K562 (cell line): Measurements from ENCODE around the gene RING1. TPM values are rescaled to one million over a fixed set of nuclear protein-coding genes. Genes with fewer than 3 reads are reported as not detected.

Experiments used
- DNMT1 ChIP-seq: fragments of 450-650 bp; IDR thresholded peaks from 2 replicates; pipeline ENCODE4 v1.6.1; 2016; ENCODE audit warnings: antibody characterized with exemption, mild to moderate bottlenecking
- FOXM1 ChIP-seq, 2 experiments: fragments of 450-650 bp in 1 of 2; sonication (generic) in 1 of 2; formaldehyde crosslinking in 1 of 2; IDR thresholded peaks; 2 replicates each; pipeline versions ENCODE4 v1.6.1 to v1.9.0; 2017 to 2022; ENCODE audit warnings: low read depth in 2 of 2, mild to moderate bottlenecking in 2 of 2, missing genetic modification reagents in 1 of 2, moderate library complexity in 1 of 2
- FUS ChIP-seq: fragments of 200-400 bp; formaldehyde crosslinking; optimal IDR thresholded peaks from 2 replicates; pipeline ENCODE3; 2017; ENCODE audit warnings: low read depth, low read length
- GABPB1 ChIP-seq: sonication (generic); formaldehyde crosslinking; IDR thresholded peaks from 2 replicates; pipeline ENCODE4 v1.8.0; 2022; ENCODE audit warnings: mild to moderate bottlenecking, missing genetic modification reagents
- HDGF ChIP-seq: fragments of 450-650 bp; IDR thresholded peaks from 2 replicates; pipeline ENCODE4 v1.6.1; 2016
- KLF16 ChIP-seq: IDR thresholded peaks from 2 replicates; pipeline ENCODE4 v1.6.1; 2016; ENCODE audit warnings: antibody characterized with exemption
- NR0B1 ChIP-seq: fragments of 450-650 bp; IDR thresholded peaks from one replicate; pipeline ENCODE4 v1.6.1; 2018; ENCODE audit warnings: mild to moderate bottlenecking, moderate library complexity; ENCODE audit not compliant: partially characterized antibody
- PBX2 ChIP-seq, 2 experiments: IDR thresholded peaks in 1 of 2; conservative IDR thresholded peaks in 1 of 2; 2 replicates each; pipeline ENCODE4 v1.6.1; 2016; ENCODE audit warnings: low read depth in 2 of 2, mild to moderate bottlenecking in 1 of 2, missing compliant biosample characterization in 1 of 2, missing genetic modification characterization in 1 of 2, moderate library complexity in 1 of 2
- TARDBP ChIP-seq: fragments of 450-650 bp; IDR thresholded peaks from 2 replicates; pipeline ENCODE4 v1.6.1; 2016
- ZHX1 ChIP-seq: fragments of 150-350 bp; conservative IDR thresholded peaks from 2 replicates; pipeline ENCODE4 v1.6.1; 2014; ENCODE audit warnings: low read length
- ZNF124 ChIP-seq: sonication (generic); formaldehyde crosslinking; IDR thresholded peaks from 2 replicates; pipeline ENCODE4 v1.8.1; 2022; ENCODE audit warnings: missing genetic modification reagents
- ZNF24 ChIP-seq: fragments of 450-650 bp; IDR thresholded peaks from 2 replicates; pipeline ENCODE4 v1.6.1; 2016
- ZNF311 ChIP-seq: fragments of 250-450 bp; sonication (Bioruptor Pico); IDR thresholded peaks from 2 replicates; pipeline ENCODE4 v1.4.0; 2020; ENCODE audit warnings: mild to moderate bottlenecking, moderate library complexity
- ZNF324 ChIP-seq: fragments of 250-450 bp; sonication (Bioruptor Pico); IDR thresholded peaks from 2 replicates; pipeline ENCODE4 v1.4.0; 2020; ENCODE audit warnings: mild to moderate bottlenecking
- ZNF436 ChIP-seq: fragments of 250-450, 450-650 bp; sonication (Bioruptor Pico); formaldehyde crosslinking; IDR thresholded peaks from 2 replicates; pipeline ENCODE4 v1.7.0; 2020; ENCODE audit warnings: mild to moderate bottlenecking
- ZNF639 ChIP-seq, 2 experiments: fragments of 200-800 bp in 1 of 2; sonication (Bioruptor generic) in 1 of 2; sonication (generic) in 1 of 2; formaldehyde crosslinking in 1 of 2; IDR thresholded peaks in 1 of 2; conservative IDR thresholded peaks in 1 of 2; 2 replicates each; pipeline versions ENCODE4 v1.5.0 to v1.6.1; 2016 to 2020; ENCODE audit warnings: missing compliant biosample characterization in 1 of 2, missing genetic modification characterization in 1 of 2, missing genetic modification reagents in 1 of 2
- ZNF707 ChIP-seq: fragments of 250-450 bp; sonication (Bioruptor Pico); conservative IDR thresholded peaks from 2 replicates; pipeline ENCODE4 v1.8.0; 2022; ENCODE audit warnings: inconsistent platforms, mild to moderate bottlenecking, moderate library complexity
- polyA plus RNA-seq, 8 experiments: library from polyadenylated mRNA; depleted of rRNA in 4 of 8; stranded (reverse) in 5 of 8; unstranded in 3 of 8; fragments of >200 nt; fragmentation: Nextera tagmentation in 2 of 8; fragmentation: Illumina TruSeq in 1 of 8; extraction: Ambion mirVana in 2 of 8; extraction: Trizol in 1 of 8; gene quantifications; 2 replicates each; pipeline versions ENCODE4 v1.2.1 to v1.2.3, GENCODE V29; 2011 to 2014; ENCODE audit warnings: inconsistent platforms in 1 of 8, missing spikeins in 1 of 8
- total RNA-seq, 7 experiments: library from RNA; depleted of rRNA in 6 of 7; stranded (reverse); fragments of >200 nt in 6 of 7; fragmentation: Illumina TruSeq in 2 of 7; extraction: Trizol in 2 of 7; gene quantifications; 2 replicates each; pipeline versions ENCODE4 v1.2.1 to v1.2.3, GENCODE V29; 2011 to 2021; ENCODE audit warnings: low replicate concordance in 1 of 7

Gene RING1
- total and polyA plus RNA-seq, 9 of the 15 experiments (the other 6 are each of a cell fraction or from before 2014, with no cell fraction given), result 4.2 to 59.1 (median 36.9) TPM

GRCh38 chr6:33205191-33206026 is 2.9 kb upstream of the RING1 start (continued):
- TF ChIP-seq ZNF639 (CRISPR knock-in tag; conservative IDR thresholded peaks at IDR 0.05 in 1 of 2, IDR thresholded peaks at IDR 0.05 in 1 of 2), result no peak
- no peak for TF ChIP-seq PBX2 (CRISPR knock-in tag; IDR thresholded peaks at IDR 0.05; ENCODE audit: low read depth)
- TF ChIP-seq PBX2 (tag; conservative IDR thresholded peaks at IDR 0.05; ENCODE audit: low read depth), result no peak
- TF ChIP-seq FUS, result no peak
- TF ChIP-seq ZNF124 (CRISPR knock-in tag), result no peak
- no peak for TF ChIP-seq FOXM1 (IDR thresholded peaks at IDR 0.05; ENCODE audit: low read depth)
- TF ChIP-seq FOXM1 (CRISPR knock-in tag; IDR thresholded peaks at IDR 0.05; ENCODE audit: low read depth), result no peak
- no peak for TF ChIP-seq ZNF324
- no peak for TF ChIP-seq ZNF24
- no peak for TF ChIP-seq KLF16
- TF ChIP-seq NR0B1, result no peak
- TF ChIP-seq ZNF311 (CRISPR knock-in tag), result no peak
- peak; percentile 82; the same call in 1 of the 2 replicates for TF ChIP-seq HDGF
- no peak for TF ChIP-seq ZNF707 (CRISPR knock-in tag)
- TF ChIP-seq DNMT1, result no peak
- no peak for TF ChIP-seq GABPB1 (CRISPR knock-in tag)
- no peak for TF ChIP-seq ZHX1
- no peak for TF ChIP-seq TARDBP
- TF ChIP-seq ZNF436 (CRISPR knock-in tag), result no peak
